Ectodermal cell (in vitro differentiated cells): Measurements from ENCODE around the gene HEPACAM.

Experiments
- H3K27ac ChIP-seq: 2 replicates; pipeline ENCODE4 v1.7.0; 2013; ENCODE audit warnings: mild to moderate bottlenecking, low read depth, low read length; ENCODE audit not compliant: insufficient read depth, poor library complexity, severe bottlenecking
- H3K27me3 ChIP-seq: 2 replicates; pipeline ENCODE4 v1.7.0; 2013; ENCODE audit warnings: mild to moderate bottlenecking, low read length; ENCODE audit not compliant: insufficient read depth, control insufficient read depth, poor library complexity, severe bottlenecking
- H3K36me3 ChIP-seq: one replicate; pipeline ENCODE4 v1.7.0; 2013; ENCODE audit warnings: low read length; ENCODE audit not compliant: control insufficient read depth, insufficient read depth
- H3K4me1 ChIP-seq: one replicate; pipeline ENCODE4 v1.7.0; 2013; ENCODE audit warnings: low read length; ENCODE audit not compliant: control insufficient read depth, insufficient read depth
- H3K4me3 ChIP-seq: 2 replicates; pipeline ENCODE4 v1.7.0; 2013; ENCODE audit warnings: low read depth, low read length, control low read depth; ENCODE audit not compliant: insufficient read depth
- H3K9me3 ChIP-seq: 2 replicates; pipeline ENCODE4 v1.7.0; 2013; ENCODE audit warnings: mild to moderate bottlenecking, low read length, moderate library complexity; ENCODE audit not compliant: control insufficient read depth
- WGBS, 2 experiments: methylation state at CpG; one replicate each; pipeline ENCODE4 v1.1.7; 2013; ENCODE audit warnings: missing lambda C conversion rate in 2 of 2; 5-methylcytosine and 5-hydroxymethylcytosine counted together

HEPACAM gene

GRCh38 chr11:124869331-124869730, 66.5 kb downstream of the HEPACAM start:
- WGBS, 2 experiments: 19 to 21% methylated on average over 13 to 16 of the region's 16 CpGs
- no peak overlapping the region for H3K27ac ChIP-seq
- no peak overlapping the region for H3K4me3 ChIP-seq

More at GRCh38 chr11:124869331-124869730, 66.5 kb downstream of the HEPACAM start:
- peaks cover 100% of the 10 kb centered on the region for H3K27me3 ChIP-seq
- H3K9me3 ChIP-seq: no peaks in the 10 kb centered on the region
- H3K36me3 ChIP-seq: no peaks in the 10 kb centered on the region
- peaks cover 22% of the 10 kb centered on the region for H3K4me1 ChIP-seq
